GM12878 (cell line): ENCODE measurements around the gene ZNF512B. TPM values are rescaled to one million over a fixed set of nuclear protein-coding genes. Genes with fewer than 3 reads are reported as not detected.

Experiments used
- CHD1 ChIP-seq: IDR thresholded peaks from 2 replicates; pipeline ENCODE4 v1.6.1; 2012; ENCODE audit warnings: low read depth, low read length, improper control_type of control experiment
- DPF2 ChIP-seq: fragments of 450-650 bp; IDR thresholded peaks from 2 replicates; pipeline ENCODE4 v1.6.1; 2017; ENCODE audit warnings: mild to moderate bottlenecking
- EED ChIP-seq: sonication (generic); IDR thresholded peaks from 2 replicates; pipeline ENCODE4 v1.6.1; 2016; ENCODE audit warnings: antibody characterized with exemption, low read depth
- EP300 ChIP-seq, 2 experiments: fragments of 150-350 bp in 1 of 2; IDR thresholded peaks; 2 replicates each; pipeline ENCODE4 v1.6.1; 2011 to 2012; ENCODE audit warnings: low read depth in 2 of 2, low read length in 2 of 2, borderline replicate concordance in 1 of 2, improper control_type of control experiment in 1 of 2, inconsistent platforms in 1 of 2; ENCODE audit not compliant: control insufficient read depth in 1 of 2
- FOXK2 ChIP-seq: fragments of 450-650 bp; IDR thresholded peaks from 2 replicates; pipeline ENCODE4 v1.6.1; 2017; ENCODE audit warnings: mild to moderate bottlenecking, moderate library complexity
- IRF3 ChIP-seq: fragments of 450-650 bp; IDR thresholded peaks from 2 replicates; pipeline ENCODE4 v1.6.1; 2014; ENCODE audit warnings: mild to moderate bottlenecking
- KLF5 ChIP-seq: fragments of 450-650 bp; IDR thresholded peaks from 2 replicates; pipeline ENCODE4 v1.6.1; 2014; ENCODE audit warnings: mild to moderate bottlenecking; ENCODE audit not compliant: partially characterized antibody
- NFXL1 ChIP-seq: fragments of 450-650 bp; IDR thresholded peaks from 2 replicates; pipeline ENCODE4 v1.6.1; 2017; ENCODE audit warnings: antibody characterized with exemption, mild to moderate bottlenecking, borderline replicate concordance
- NFYA ChIP-seq: IDR thresholded peaks from 2 replicates; pipeline ENCODE4 v1.6.1; 2011; ENCODE audit warnings: low read depth, mild to moderate bottlenecking, low read length, improper control_type of control experiment, borderline replicate concordance
- NR2C1 ChIP-seq: fragments of 450-650 bp; IDR thresholded peaks from 2 replicates; pipeline ENCODE4 v1.6.1; 2017; ENCODE audit warnings: antibody characterized with exemption, mild to moderate bottlenecking, moderate library complexity
- NR2C2 ChIP-seq: IDR thresholded peaks from 2 replicates; pipeline ENCODE4 v1.6.1; 2011; ENCODE audit warnings: borderline replicate concordance, low read depth; ENCODE audit not compliant: control insufficient read depth, insufficient read length
- NR2F1 ChIP-seq: fragments of 450-650 bp; conservative IDR thresholded peaks from 2 replicates; pipeline ENCODE4 v1.6.1; 2017; ENCODE audit warnings: mild to moderate bottlenecking
- POLR2A ChIP-seq: IDR thresholded peaks from 2 replicates; pipeline ENCODE4 v1.6.1; 2011; ENCODE audit warnings: low read depth, mild to moderate bottlenecking, low read length
- POLR2AphosphoS2 ChIP-seq: IDR thresholded peaks from 2 replicates; pipeline ENCODE4 v1.6.1; 2011; ENCODE audit warnings: low read depth, mild to moderate bottlenecking, low read length, improper control_type of control experiment, moderate library complexity
- RAD51 ChIP-seq: fragments of 450-650 bp; IDR thresholded peaks from 2 replicates; pipeline ENCODE4 v1.6.1; 2016; ENCODE audit warnings: moderate library complexity, mild to moderate bottlenecking, inconsistent platforms
- SIX5 ChIP-seq: IDR thresholded peaks from 2 replicates; pipeline ENCODE4 v1.6.1; 2011; ENCODE audit warnings: mild to moderate bottlenecking, low read depth, low read length, moderate library complexity; ENCODE audit not compliant: severe bottlenecking
- TCF12 ChIP-seq: IDR thresholded peaks from 2 replicates; pipeline ENCODE4 v1.6.1; 2011; ENCODE audit warnings: low read depth, mild to moderate bottlenecking, low read length
- ZBED1 ChIP-seq: IDR thresholded peaks from 2 replicates; pipeline ENCODE4 v1.6.1; 2016; ENCODE audit warnings: borderline replicate concordance
- ZNF207 ChIP-seq: fragments of 450-650 bp; IDR thresholded peaks from 2 replicates; pipeline ENCODE4 v1.6.1; 2014; ENCODE audit warnings: antibody characterized with exemption, mild to moderate bottlenecking, borderline replicate concordance
- ZNF592 ChIP-seq: fragments of 450-650 bp; IDR thresholded peaks from 2 replicates; pipeline ENCODE4 v1.6.1; 2017; ENCODE audit warnings: mild to moderate bottlenecking, moderate library complexity
- polyA plus RNA-seq, 11 experiments: library from polyadenylated mRNA; depleted of rRNA in 4 of 11; unstranded in 6 of 11; stranded (reverse) in 5 of 11; fragments of >200 nt; fragmentation: Nextera tagmentation in 4 of 11; fragmentation: Illumina TruSeq in 1 of 11; extraction: Ambion mirVana in 4 of 11; extraction: Trizol in 1 of 11; gene quantifications; 1 replicate in 1 of 11; 2 replicates in 10 of 11; pipeline versions ENCODE4 v1.2.1 to v1.2.3, GENCODE V29; 2011 to 2016; ENCODE audit warnings: inconsistent platforms in 2 of 11, missing spikeins in 2 of 11, low read depth in 1 of 11
- total RNA-seq, 4 experiments: library from RNA; depleted of rRNA in 3 of 4; stranded (reverse); fragments of >200 nt in 3 of 4; fragmentation: Illumina TruSeq in 1 of 4; extraction: Trizol in 1 of 4; gene quantifications; 2 replicates each; pipeline versions ENCODE4 v1.2.1 to v1.2.3, GENCODE V29; 2013 to 2021
- TF ChIP-seq, protein P1 (sequence below): IDR thresholded peaks from 2 replicates; pipeline ENCODE4 v1.6.1; 2011; ENCODE audit warnings: borderline replicate concordance, low read depth, mild to moderate bottlenecking, moderate library complexity, mixed read lengths, low read length; ENCODE audit not compliant: insufficient read depth; ENCODE audit errors: extremely low read length
- TF ChIP-seq, protein P2 (sequence below): fragments of 450-650 bp; IDR thresholded peaks from 2 replicates; pipeline ENCODE4 v1.6.1; 2017; ENCODE audit warnings: low read depth, mild to moderate bottlenecking, moderate library complexity
- TF ChIP-seq, protein P3 (sequence below): IDR thresholded peaks from 2 replicates; pipeline ENCODE4 v1.6.1; 2012; ENCODE audit warnings: low read length, inconsistent platforms

ZNF512B gene
- total and polyA plus RNA-seq, 10 of the 15 experiments (the other 5 are each of a cell fraction or from before 2014, with no cell fraction given): 0.06 to 23.9 (median 4.0) TPM

DNA sequence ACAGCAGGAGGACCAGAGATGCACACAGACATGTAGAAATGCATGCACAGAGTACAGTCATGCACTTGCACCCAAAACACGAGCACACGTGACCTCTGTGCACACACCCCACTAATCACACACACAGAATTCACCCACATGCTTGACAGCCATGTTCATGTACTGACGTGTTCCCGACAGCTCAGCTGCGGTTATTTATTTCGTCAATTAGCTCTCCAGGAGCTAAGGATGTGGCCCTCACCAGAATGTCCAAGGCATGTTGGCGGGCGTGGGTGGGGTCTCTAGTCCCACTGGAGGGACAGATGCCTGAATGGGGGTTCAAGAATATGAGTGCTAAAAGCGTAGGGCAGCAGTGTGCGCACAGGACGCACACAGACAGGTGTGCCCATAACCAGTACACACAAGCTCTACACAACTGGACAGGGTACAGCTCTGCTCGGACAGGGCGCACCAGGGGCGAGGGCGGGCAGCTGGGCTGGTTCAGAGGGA lies 10.6 kb upstream of the ZNF512B start (continued):
- TF ChIP-seq DPF2: no peak; the same call in 1 of the 2 replicates
- 0 out of 2 replicates have a peak, but pooled peaks have one; percentile 4 for TF ChIP-seq ZBED1
- TF ChIP-seq, protein P1, sequence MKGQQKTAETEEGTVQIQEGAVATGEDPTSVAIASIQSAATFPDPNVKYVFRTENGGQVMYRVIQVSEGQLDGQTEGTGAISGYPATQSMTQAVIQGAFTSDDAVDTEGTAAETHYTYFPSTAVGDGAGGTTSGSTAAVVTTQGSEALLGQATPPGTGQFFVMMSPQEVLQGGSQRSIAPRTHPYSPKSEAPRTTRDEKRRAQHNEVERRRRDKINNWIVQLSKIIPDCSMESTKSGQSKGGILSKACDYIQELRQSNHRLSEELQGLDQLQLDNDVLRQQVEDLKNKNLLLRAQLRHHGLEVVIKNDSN: peak; percentile 78
- no peak for TF ChIP-seq SIX5
- TF ChIP-seq, protein P2, sequence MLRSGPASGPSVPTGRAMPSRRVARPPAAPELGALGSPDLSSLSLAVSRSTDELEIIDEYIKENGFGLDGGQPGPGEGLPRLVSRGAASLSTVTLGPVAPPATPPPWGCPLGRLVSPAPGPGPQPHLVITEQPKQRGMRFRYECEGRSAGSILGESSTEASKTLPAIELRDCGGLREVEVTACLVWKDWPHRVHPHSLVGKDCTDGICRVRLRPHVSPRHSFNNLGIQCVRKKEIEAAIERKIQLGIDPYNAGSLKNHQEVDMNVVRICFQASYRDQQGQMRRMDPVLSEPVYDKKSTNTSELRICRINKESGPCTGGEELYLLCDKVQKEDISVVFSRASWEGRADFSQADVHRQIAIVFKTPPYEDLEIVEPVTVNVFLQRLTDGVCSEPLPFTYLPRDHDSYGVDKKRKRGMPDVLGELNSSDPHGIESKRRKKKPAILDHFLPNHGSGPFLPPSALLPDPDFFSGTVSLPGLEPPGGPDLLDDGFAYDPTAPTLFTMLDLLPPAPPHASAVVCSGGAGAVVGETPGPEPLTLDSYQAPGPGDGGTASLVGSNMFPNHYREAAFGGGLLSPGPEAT: no peak
- no peak for TF ChIP-seq ZNF207
- no peak; the same call in 1 of the 2 replicates for TF ChIP-seq CHD1
- peak; percentile 52; the same call in 1 of the 2 replicates for TF ChIP-seq FOXK2
- TF ChIP-seq POLR2A: peak; percentile 14
- TF ChIP-seq KLF5: no peak
- TF ChIP-seq NR2F1: no peak
- TF ChIP-seq NR2C1: no peak
- no peak for TF ChIP-seq NR2C2
- TF ChIP-seq RAD51: peak; percentile 92
- TF ChIP-seq POLR2AphosphoS2: no peak
- TF ChIP-seq NFYA: no peak
- TF ChIP-seq ZNF592: no peak
- TF ChIP-seq, protein P3, sequence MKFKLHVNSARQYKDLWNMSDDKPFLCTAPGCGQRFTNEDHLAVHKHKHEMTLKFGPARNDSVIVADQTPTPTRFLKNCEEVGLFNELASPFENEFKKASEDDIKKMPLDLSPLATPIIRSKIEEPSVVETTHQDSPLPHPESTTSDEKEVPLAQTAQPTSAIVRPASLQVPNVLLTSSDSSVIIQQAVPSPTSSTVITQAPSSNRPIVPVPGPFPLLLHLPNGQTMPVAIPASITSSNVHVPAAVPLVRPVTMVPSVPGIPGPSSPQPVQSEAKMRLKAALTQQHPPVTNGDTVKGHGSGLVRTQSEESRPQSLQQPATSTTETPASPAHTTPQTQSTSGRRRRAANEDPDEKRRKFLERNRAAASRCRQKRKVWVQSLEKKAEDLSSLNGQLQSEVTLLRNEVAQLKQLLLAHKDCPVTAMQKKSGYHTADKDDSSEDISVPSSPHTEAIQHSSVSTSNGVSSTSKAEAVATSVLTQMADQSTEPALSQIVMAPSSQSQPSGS: no peak
- TF ChIP-seq NFXL1: no peak; the same call in 1 of the 2 replicates
- TF ChIP-seq EED: no peak
- TF ChIP-seq TCF12: no peak
- TF ChIP-seq EP300 (IDR thresholded peaks at IDR 0.05; ENCODE audit: borderline replicate concordance in 1 of 2, control insufficient read depth in 1 of 2, low read depth in 2 of 2, low read length in 2 of 2): no peak
- no peak for TF ChIP-seq IRF3
